ENCODE results near the gene UBE2E2.

UBE2E2 gene

GRCh38 chr3:23263796-23264195 is 60.7 kb downstream of the UBE2E2 start:
- H3K27me3 ChIP-seq, result no peaks in the 10 kb centered on the region
- no peak overlapping the region for H3K4me3 ChIP-seq (ENCODE audit: low read depth in 1 of 2, low read length in 1 of 2)
- no peak overlapping the region for H3K27ac ChIP-seq
- H3K4me1 ChIP-seq (ENCODE audit: control insufficient read depth in 1 of 2, insufficient read depth in 1 of 2, low read depth in 1 of 2, low read length in 1 of 2), result no peaks in the 10 kb centered on the region
- TF ChIP-seq CTCF (IDR thresholded peaks at IDR 0.05), result no peak
- no peaks in the 10 kb centered on the region for H3K9me3 ChIP-seq
- no peaks in the 10 kb centered on the region for H3K36me3 ChIP-seq

- Histone ChIP-seq H3K4me3 (ENCODE audit: low read depth in 1 of 2, low read length in 1 of 2) (no peak overlapping the region), H3K36me3 (no peaks in the 10 kb centered on the region), H3K9me3 (no peaks in the 10 kb centered on the region), H3K4me1 (ENCODE audit: control insufficient read depth in 1 of 2, insufficient read depth in 1 of 2, low read depth in 1 of 2, low read length in 1 of 2) (no peaks in the 10 kb centered on the region), H3K27ac (no peak overlapping the region), H3K27me3 (no peaks in the 10 kb centered on the region)
- no peak for TF ChIP-seq CTCF (IDR thresholded peaks at IDR 0.05)
These were observed 61.3 kb downstream of the UBE2E2 start for GRCh38 chr3:23264413-23264812.

GRCh38 chr3:23270423-23270822 is 67.3 kb downstream of the UBE2E2 start:
- no peak for TF ChIP-seq CTCF (IDR thresholded peaks at IDR 0.05)
- no peaks in the 10 kb centered on the region for H3K9me3 ChIP-seq

GRCh38 chr3:23271876-23272741 is 69.0 kb downstream of the UBE2E2 start:
- TF ChIP-seq CTCF (IDR thresholded peaks at IDR 0.05), result no peak
- Histone ChIP-seq H3K9me3 (no peaks in the 10 kb centered on the region), H3K27ac (no peak overlapping the region), H3K4me3 (ENCODE audit: low read depth in 1 of 2, low read length in 1 of 2) (no peak overlapping the region), H3K36me3 (no peaks in the 10 kb centered on the region), H3K27me3 (no peaks in the 10 kb centered on the region), H3K4me1 (ENCODE audit: control insufficient read depth in 1 of 2, insufficient read depth in 1 of 2, low read depth in 1 of 2, low read length in 1 of 2) (no peaks in the 10 kb centered on the region)

More at GRCh38 chr3:23270423-23270822, 67.3 kb downstream of the UBE2E2 start:
- H3K4me3 ChIP-seq (ENCODE audit: low read depth in 1 of 2, low read length in 1 of 2), result no peak overlapping the region
- H3K27ac ChIP-seq, result no peak overlapping the region
- no peaks in the 10 kb centered on the region for H3K27me3 ChIP-seq
- H3K4me1 ChIP-seq (ENCODE audit: control insufficient read depth in 1 of 2, insufficient read depth in 1 of 2, low read depth in 1 of 2, low read length in 1 of 2), result no peaks in the 10 kb centered on the region
- no peaks in the 10 kb centered on the region for H3K36me3 ChIP-seq

GRCh38 chr3:23272820-23273219 is 69.7 kb downstream of the UBE2E2 start:
- Histone ChIP-seq H3K9me3 (no peaks in the 10 kb centered on the region), H3K4me1 (ENCODE audit: control insufficient read depth in 1 of 2, insufficient read depth in 1 of 2, low read depth in 1 of 2, low read length in 1 of 2) (no peaks in the 10 kb centered on the region), H3K4me3 (ENCODE audit: low read depth in 1 of 2, low read length in 1 of 2) (no peak overlapping the region), H3K27ac (no peak overlapping the region), H3K27me3 (no peaks in the 10 kb centered on the region), H3K36me3 (no peaks in the 10 kb centered on the region)
- no peak for TF ChIP-seq CTCF (IDR thresholded peaks at IDR 0.05)

Data from neutrophil (primary cell).